ENCODE data around the gene HS1BP3. TPM values are rescaled to one million over a fixed set of nuclear protein-coding genes. Genes with fewer than 3 reads are reported as not detected.

Gene HS1BP3
- total and polyA plus RNA-seq, 2 of the 13 experiments (the other 11 are each of a cell fraction or from before 2014, with no cell fraction given) = 15.2 to 22.0 TPM

DNA sequence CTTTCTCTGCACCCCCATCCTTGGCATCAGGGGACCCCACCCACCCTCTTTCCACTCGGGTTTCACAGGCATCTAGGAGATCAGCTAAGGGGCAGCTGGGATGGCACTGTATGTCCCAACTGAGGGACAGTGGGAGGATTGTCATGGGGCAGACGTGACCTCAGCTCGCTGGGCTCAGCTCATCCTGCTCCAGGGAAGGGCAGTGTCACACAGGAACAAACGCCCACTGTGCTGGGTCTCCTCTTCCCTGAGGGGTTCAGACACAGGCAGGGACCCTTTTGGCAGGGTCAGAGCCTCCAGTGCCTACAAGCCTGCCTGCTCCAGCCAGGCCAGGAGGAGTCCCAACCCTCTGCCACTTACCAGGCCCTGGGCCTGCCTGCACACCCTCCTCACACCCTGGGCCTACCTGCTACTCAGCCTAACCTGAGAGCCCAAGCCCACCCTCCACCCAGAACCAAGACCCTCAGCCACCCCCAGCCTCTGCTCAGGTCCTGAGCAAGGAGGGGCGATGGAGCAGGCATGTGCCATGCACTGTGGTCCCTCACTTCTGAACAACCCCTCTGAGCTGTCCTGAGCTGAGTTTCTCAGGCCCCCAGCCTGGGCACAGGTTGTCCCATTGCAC lies 68.2 kb downstream of the HS1BP3 start:
- in situ Hi-C loops (cut with HindIII; ENCODE audit: extremely low pct_ligation_motif_present, low pct_unique_long_range_greater_than_20kb) (no loop called here), intact Hi-C loops (cut with micrococcal nuclease; ENCODE audit: unreplicated experiment) (no loop called here)
- Histone ChIP-seq H3K4me3 (replicated peaks in 1 of 3; ENCODE audit: insufficient read depth in 1 of 3, low read depth in 2 of 3, low read length in 3 of 3) (no peak overlapping the region), H3K4me2 (ENCODE audit: low read depth, low read length) (no peak overlapping the region), H3K9ac (ENCODE audit: insufficient read depth, low read depth, low read length) (peak overlapping the region; percentile 92), H3K9me3 (ENCODE audit: low read length) (peaks cover 5% of the 10 kb centered on the region), H3K4me1 (ENCODE audit: insufficient read depth, low read length) (peaks cover 100% of the 10 kb centered on the region), H3K27me3 (ENCODE audit: control insufficient read depth in 1 of 2, insufficient read depth in 2 of 2, low read length in 2 of 2) (no peaks in the 10 kb centered on the region), H3K27ac (ENCODE audit: extremely low read length, insufficient read depth, low read length) (peak overlapping the region; percentile 97), H3K79me2 (ENCODE audit: insufficient read depth, low read length) (peaks cover 11% of the 10 kb centered on the region), H3K36me3 (replicated peaks in 1 of 2; ENCODE audit: control insufficient read depth in 1 of 2, insufficient read depth in 2 of 2, low read length in 2 of 2) (no peaks in the 10 kb centered on the region), H4K20me1 (ENCODE audit: insufficient read depth, low read length) (no peaks in the 10 kb centered on the region), H2AFZ (ENCODE audit: low read length) (no peak overlapping the region)
- DNase-seq (ENCODE audit: low spot score) (no peak), FAIRE-seq (no peak), ATAC-seq (no peak)
- ChIA-PET CTCF (ENCODE audit: low intra/inter-chr PET ratio, low total read pairs) (no interaction called here), POLR2A (interaction anchor here (1.0 to 36.8 kb wide), 8 partner anchors 11 to 164 kb away, joined by 3 to 1537 read pairs (median 10); partner anchors contain the start of gene RHOB)
- 88% methylated on average over 5 of the region's 5 CpGs for WGBS (ENCODE audit: low lambda C conversion rate)
- no TSS peak for BruUV-seq (replicated peaks)
- peak in 1 of 2 experiments; percentile 29; a peak in 1 of 4 replicates for TF ChIP-seq POLR2A (IDR thresholded peaks at IDR 0.05; ENCODE audit: insufficient read depth in 1 of 2, low read depth in 2 of 2, low read length in 2 of 2)
- TF ChIP-seq, protein P1, sequence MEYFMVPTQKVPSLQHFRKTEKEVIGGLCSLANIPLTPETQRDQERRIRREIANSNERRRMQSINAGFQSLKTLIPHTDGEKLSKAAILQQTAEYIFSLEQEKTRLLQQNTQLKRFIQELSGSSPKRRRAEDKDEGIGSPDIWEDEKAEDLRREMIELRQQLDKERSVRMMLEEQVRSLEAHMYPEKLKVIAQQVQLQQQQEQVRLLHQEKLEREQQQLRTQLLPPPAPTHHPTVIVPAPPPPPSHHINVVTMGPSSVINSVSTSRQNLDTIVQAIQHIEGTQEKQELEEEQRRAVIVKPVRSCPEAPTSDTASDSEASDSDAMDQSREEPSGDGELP (IDR thresholded peaks at IDR 0.05; ENCODE audit: borderline replicate concordance, low read depth) = no peak
- TF ChIP-seq ZNF329 (CRISPR knock-in tag; IDR thresholded peaks at IDR 0.05; ENCODE audit: low read depth) = no peak
- TF ChIP-seq ZNF318 (CRISPR knock-in tag; IDR thresholded peaks at IDR 0.05) = no peak
- TF ChIP-seq ZFY (CRISPR knock-in tag; IDR thresholded peaks at IDR 0.05) = peak; percentile 29; the same call in 1 of the 2 replicates
- TF ChIP-seq ZNF766 (CRISPR knock-in tag; IDR thresholded peaks at IDR 0.05; ENCODE audit: borderline replicate concordance) = no peak
- 0 out of 2 replicates have a peak, but pooled peaks have one; percentile 14 for TF ChIP-seq GABPB1 (CRISPR knock-in tag; IDR thresholded peaks at IDR 0.05)
- 0 out of 2 replicates have a peak, but pooled peaks have one; percentile 36 for TF ChIP-seq SP4 (CRISPR knock-in tag; IDR thresholded peaks at IDR 0.05)
- 0 out of 2 replicates have a peak, but pooled peaks have one; percentile 27 for TF ChIP-seq MEF2D (CRISPR knock-in tag; IDR thresholded peaks at IDR 0.05)
- TF ChIP-seq ZNF263 (CRISPR knock-in tag; IDR thresholded peaks at IDR 0.05) = peak; percentile 57; the same call in 1 of the 2 replicates
- peak; percentile 41; the same call in 1 of the 2 replicates for TF ChIP-seq HNRNPL (IDR thresholded peaks at IDR 0.05; ENCODE audit: low read depth, low read length)
- TF ChIP-seq ZNF775 (CRISPR knock-in tag; IDR thresholded peaks at IDR 0.05; ENCODE audit: borderline replicate concordance) = no peak
- no peak for TF ChIP-seq ZNF605 (CRISPR knock-in tag; IDR thresholded peaks at IDR 0.05)
- 0 out of 2 replicates have a peak, but pooled peaks have one; percentile 26 for TF ChIP-seq ZNF292 (CRISPR knock-in tag; IDR thresholded peaks at IDR 0.05; ENCODE audit: borderline replicate concordance, low read depth)
- TF ChIP-seq TCF7 (IDR thresholded peaks at IDR 0.05; ENCODE audit: low read depth) = no peak
- no peak for TF ChIP-seq SAFB2 (CRISPR knock-in tag; IDR thresholded peaks at IDR 0.05; ENCODE audit: borderline replicate concordance, low read depth)
- peak; percentile 9; the same call in 1 of the 2 replicates for TF ChIP-seq RXRA (CRISPR knock-in tag; IDR thresholded peaks at IDR 0.05)

Measured in HepG2 (cell line).